ENCODE data around the gene DSG1. TPM values are rescaled to one million over a fixed set of nuclear protein-coding genes. Genes with fewer than 3 reads are reported as not detected.

The DSG1 gene
- total RNA-seq: 0.07 and 4.4 TPM in 2 replicates

GRCh38 chr18:31317860-31318259 lies at the start of gene DSG1:
Gene DSG1 (plus strand): TSS chr18:31318160. CDS start chr18:31318301, 141 bp downstream.

DNA sequence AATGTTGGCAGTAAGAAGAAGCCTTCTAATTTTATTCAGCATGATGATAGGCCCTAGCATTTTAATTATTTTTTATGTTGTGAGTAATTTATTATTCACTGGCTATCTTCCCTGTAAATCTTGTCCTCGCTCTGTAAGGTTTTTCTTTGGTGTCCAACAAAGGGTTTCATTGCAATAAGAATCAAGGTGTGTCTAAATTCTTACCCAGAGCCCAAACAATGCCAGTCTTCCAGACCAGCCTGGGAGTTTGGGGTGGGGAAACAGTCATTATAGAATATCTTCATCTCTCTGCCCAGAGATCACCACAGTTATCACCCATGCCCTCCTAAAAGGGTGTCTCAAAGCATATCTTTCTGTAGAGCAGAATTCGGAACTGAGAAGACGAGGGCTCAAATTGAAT lies 58.5 kb downstream of the DSG1 start, which contains the start of gene DSG4:
Gene DSG4, plus strand, starts transcription at position 301 of the 400 bp plus-strand sequence. CDS start 135 bp downstream, outside the sequence.

Other genes with a start within 250 kb of the DSG1 start
- gene DSC2, start 215.7 kb upstream of the DSG1 start, total RNA-seq: 119 and 226 TPM in 2 replicates
- gene DSC1, start 155.3 kb upstream of the DSG1 start, total RNA-seq: 0.36 and 0.68 TPM in 2 replicates
- gene DSG4, start 58.6 kb downstream of the DSG1 start, total RNA-seq: under 0.01 TPM in 1 of 2 replicates, not detected in the other
- 612 and 765 TPM in 2 replicates for gene DSG3, start 129.6 kb downstream of the DSG1 start, total RNA-seq
- 103 and 557 TPM in 2 replicates for gene DSG2, start 180.0 kb downstream of the DSG1 start, total RNA-seq

Measured in nasal cavity respiratory epithelium epithelial cell of viscerocranial mucosa (primary cell).